Measurements from ENCODE around the gene KCNB1.

The KCNB1 gene

DNA sequence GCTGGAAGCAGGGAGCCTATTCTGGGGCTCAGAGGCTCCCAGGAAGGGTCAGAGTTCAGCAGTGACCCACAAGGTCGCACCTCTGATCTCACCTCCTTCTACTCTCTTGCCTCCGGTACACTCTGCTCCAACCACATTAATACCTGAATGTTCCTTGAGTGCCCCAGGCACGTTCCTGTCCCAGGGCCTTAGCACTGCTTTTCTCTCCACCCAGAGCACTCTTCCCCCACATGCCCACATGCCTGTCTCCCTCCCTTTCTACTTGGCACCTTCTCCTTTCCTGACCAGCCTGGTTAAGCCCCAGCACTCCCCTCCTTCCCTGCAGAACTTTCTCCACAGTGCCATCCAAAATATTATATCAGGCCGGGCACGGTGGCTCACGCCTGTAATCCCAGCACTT is 13.4 kb downstream of the KCNB1 start:
- no peak overlapping the region for H3K4me3 ChIP-seq (ENCODE audit: low read depth, low read length)
- DNase-seq (ENCODE audit: low read depth, low spot score): no peak
- in situ Hi-C loops (cut with HindIII; ENCODE audit: low sequenced_read_pairs): no loop called here
- TF ChIP-seq, protein P1, sequence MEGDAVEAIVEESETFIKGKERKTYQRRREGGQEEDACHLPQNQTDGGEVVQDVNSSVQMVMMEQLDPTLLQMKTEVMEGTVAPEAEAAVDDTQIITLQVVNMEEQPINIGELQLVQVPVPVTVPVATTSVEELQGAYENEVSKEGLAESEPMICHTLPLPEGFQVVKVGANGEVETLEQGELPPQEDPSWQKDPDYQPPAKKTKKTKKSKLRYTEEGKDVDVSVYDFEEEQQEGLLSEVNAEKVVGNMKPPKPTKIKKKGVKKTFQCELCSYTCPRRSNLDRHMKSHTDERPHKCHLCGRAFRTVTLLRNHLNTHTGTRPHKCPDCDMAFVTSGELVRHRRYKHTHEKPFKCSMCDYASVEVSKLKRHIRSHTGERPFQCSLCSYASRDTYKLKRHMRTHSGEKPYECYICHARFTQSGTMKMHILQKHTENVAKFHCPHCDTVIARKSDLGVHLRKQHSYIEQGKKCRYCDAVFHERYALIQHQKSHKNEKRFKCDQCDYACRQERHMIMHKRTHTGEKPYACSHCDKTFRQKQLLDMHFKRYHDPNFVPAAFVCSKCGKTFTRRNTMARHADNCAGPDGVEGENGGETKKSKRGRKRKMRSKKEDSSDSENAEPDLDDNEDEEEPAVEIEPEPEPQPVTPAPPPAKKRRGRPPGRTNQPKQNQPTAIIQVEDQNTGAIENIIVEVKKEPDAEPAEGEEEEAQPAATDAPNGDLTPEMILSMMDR (IDR thresholded peaks at IDR 0.05; ENCODE audit: low read depth, low read length): no peak

DNA sequence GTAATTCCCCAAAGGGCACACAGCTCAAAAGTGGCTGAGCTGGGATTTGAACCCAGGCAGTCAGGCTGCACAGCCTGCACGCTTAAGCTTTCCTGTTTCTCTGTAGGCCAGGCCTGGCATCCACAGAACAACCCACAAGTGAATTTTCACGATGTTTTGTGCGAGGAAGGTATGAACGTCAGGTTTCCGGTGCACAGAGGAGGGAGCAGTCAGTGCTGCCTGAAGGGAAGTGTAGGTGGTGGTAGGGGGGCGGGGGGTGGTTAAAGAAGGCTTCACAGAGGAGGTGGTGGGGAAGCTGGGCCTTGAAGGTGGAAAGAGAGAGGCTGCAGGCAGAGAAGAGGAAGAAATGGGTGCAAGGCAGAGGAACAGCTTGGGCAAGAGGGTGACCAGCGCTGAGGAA is 14.1 kb downstream of the KCNB1 start:
- DNase-seq (ENCODE audit: low read depth, low spot score): no peak
- in situ Hi-C loops (cut with HindIII; ENCODE audit: low sequenced_read_pairs): no loop called here
- H3K4me3 ChIP-seq (ENCODE audit: low read depth, low read length): no peak overlapping the region
- TF ChIP-seq, protein P1 (IDR thresholded peaks at IDR 0.05; ENCODE audit: low read depth, low read length): no peak

DNA sequence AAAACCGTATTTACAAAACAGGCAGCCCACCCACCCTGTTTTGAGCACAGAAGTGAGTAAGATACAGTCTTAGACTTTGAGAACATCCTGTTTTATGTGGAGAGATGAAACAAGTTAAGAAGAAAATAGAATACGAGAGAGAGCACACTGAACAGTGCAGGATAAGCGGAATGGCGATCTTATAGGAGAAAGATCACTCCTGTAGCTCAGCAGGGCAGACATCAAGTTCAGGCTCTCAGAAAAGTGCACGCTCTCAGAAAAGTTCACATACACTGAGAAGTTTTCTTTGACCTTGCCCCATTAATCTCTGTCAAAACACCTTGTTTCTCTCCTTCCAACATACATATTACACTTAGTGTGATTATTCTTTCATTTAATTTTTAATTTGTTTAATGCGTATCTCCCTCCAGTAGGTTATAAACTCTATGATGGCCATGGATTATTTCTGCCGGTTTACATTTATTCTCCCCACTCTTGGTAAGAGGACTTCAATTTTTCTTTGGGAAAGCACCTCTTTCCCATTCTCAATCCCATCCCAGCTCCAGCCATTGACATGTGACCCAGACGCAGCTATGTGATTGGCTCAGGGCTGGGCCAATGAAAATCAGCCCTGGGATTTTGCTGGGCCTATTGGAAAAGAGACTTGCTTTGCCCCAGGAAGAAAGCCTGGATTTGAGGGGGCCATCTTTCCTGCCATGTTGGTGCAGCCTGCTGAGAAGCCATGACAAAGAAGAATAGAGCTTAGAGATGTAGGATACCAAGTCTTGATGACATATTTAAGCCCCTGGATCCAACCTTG is 16.2 kb downstream of the KCNB1 start:
- no peak overlapping the region for H3K4me3 ChIP-seq (ENCODE audit: low read depth, low read length)
- no peak for DNase-seq (ENCODE audit: low read depth, low spot score)
- in situ Hi-C loops (cut with HindIII; ENCODE audit: low sequenced_read_pairs): no loop called here
- TF ChIP-seq, protein P1 (IDR thresholded peaks at IDR 0.05; ENCODE audit: low read depth, low read length): no peak

DNA sequence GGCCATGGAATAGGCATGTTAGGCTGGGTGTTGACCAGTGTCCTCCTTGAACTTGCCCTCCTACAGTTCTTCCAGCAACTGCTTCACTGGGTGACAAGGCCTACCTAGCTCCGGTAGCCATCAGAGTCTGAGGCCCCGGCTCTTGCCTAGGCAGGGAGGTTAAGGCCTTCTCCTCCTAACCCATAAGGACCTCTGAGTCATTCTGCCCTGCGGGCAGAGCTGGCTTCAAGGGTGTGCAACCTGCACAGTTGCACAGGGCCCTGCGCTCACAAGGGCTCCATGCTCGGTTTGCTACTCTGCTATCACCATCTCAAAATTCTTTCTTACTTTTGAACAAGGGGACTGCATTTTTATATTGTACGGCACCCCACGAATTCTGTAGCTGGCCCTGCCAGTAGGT is 17.9 kb downstream of the KCNB1 start:
- no peak overlapping the region for H3K4me3 ChIP-seq (ENCODE audit: low read depth, low read length)
- no peak for DNase-seq (ENCODE audit: low read depth, low spot score)
- TF ChIP-seq, protein P1 (IDR thresholded peaks at IDR 0.05; ENCODE audit: low read depth, low read length): no peak
- in situ Hi-C loops (cut with HindIII; ENCODE audit: low sequenced_read_pairs): no loop called here

DNA sequence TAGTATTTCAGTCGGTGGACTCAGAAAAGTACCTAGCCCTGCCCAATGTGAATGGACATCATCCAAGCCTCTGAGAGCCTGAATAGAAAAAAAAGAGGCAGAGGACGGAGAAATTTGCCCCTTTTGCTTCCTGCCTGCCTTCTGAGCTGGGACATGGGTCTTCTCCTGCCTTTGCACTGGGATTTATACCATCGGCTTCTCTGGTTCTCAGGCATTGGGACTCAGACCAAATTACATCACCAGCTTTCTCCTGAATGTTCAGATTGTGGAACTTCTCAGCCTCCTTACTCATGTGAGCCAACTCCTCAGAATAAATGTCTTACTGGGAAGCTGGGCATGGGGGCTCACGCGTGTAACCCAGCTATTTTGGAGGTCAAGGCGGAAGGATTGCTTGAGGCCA is 19.8 kb downstream of the KCNB1 start:
- TF ChIP-seq, protein P1 (IDR thresholded peaks at IDR 0.05; ENCODE audit: low read depth, low read length): no peak
- in situ Hi-C loops (cut with HindIII; ENCODE audit: low sequenced_read_pairs): no loop called here
- H3K4me3 ChIP-seq (ENCODE audit: low read depth, low read length): no peak overlapping the region
- DNase-seq (ENCODE audit: low read depth, low spot score): no peak

DNA sequence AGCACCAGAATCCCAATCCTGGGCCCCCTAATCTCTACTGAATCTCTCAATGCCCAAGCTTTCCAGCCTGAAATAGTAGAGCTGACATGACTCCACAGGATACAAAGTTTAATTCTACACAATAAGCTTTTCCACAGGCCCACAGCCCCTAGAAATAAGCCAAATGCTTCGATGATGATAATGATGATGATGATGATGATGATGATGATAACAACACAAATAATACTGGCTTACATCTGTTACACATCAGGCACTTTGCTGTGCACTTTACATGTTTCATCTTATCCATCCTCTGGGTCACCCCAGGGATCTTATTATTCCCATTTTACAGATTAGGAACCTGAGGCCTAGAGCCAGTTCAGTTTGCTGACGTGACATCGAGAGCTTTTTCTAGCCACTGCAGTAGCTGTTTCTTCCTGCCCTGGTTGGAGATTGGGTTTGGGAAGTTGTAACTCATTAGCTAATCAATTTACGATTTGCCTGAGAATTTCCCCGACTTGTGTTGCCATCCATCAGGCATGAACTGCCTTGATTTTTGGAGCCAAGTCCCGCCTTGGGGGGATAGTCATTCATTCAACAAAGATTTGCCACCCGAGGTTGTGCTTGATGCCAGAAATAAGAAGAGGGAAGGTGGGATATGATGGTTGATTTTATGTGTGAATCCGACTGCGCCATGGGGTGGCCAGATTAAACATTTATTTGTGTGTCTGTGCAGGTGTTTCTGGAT is 20.4 kb downstream of the KCNB1 start:
- in situ Hi-C loops (cut with HindIII; ENCODE audit: low sequenced_read_pairs): no loop called here
- H3K4me3 ChIP-seq (ENCODE audit: low read depth, low read length): no peak overlapping the region

More for the DNA sequence above, 20.4 kb downstream of the KCNB1 start:
- no peak for DNase-seq (ENCODE audit: low read depth, low spot score)
- TF ChIP-seq, protein P1 (IDR thresholded peaks at IDR 0.05; ENCODE audit: low read depth, low read length): no peak
